SK-N-SH (cell line): ENCODE results near the gene RAD51B.

ENCODE experiments used
- CHD2 ChIP-seq: fragments of 150-350 bp; IDR thresholded peaks from 2 replicates; pipeline ENCODE4 v1.6.1; 2018; ENCODE audit warnings: low read length; ENCODE audit not compliant: partially characterized antibody
- CTCF ChIP-seq: fragments of 200-600 bp; sonication (generic); IDR thresholded peaks from 2 replicates; pipeline ENCODE4 v1.6.1; 2017; ENCODE audit warnings: antibody characterized with exemption, mild to moderate bottlenecking, moderate library complexity
- MAX ChIP-seq: IDR thresholded peaks from 2 replicates; pipeline ENCODE4 v1.4.0; 2012; ENCODE audit warnings: low read depth
- RAD21 ChIP-seq: IDR thresholded peaks from 2 replicates; pipeline ENCODE4 v1.6.1; 2012; ENCODE audit warnings: mild to moderate bottlenecking, low read length
- USF2 ChIP-seq: fragments of 150-350 bp; IDR thresholded peaks from 2 replicates; pipeline ENCODE4 v1.6.1; 2017; ENCODE audit warnings: antibody characterized with exemption, low read length, low read depth, borderline replicate concordance
- YY1 ChIP-seq: IDR thresholded peaks from 2 replicates; pipeline ENCODE4 v1.4.0; 2012; ENCODE audit warnings: low read depth, mild to moderate bottlenecking

- TF ChIP-seq CTCF: no peak
- no peak for TF ChIP-seq USF2
- no peak for TF ChIP-seq YY1
- no peak for TF ChIP-seq MAX
- TF ChIP-seq CHD2: no peak
- no peak for TF ChIP-seq RAD21
Observed at GRCh38 chr14:67918838-67919237, 99.3 kb downstream of the RAD51B start.
